ENCODE measurements around the gene DGKB.

DGKB gene

GRCh38 chr7:14414274-14414986 lies 488.1 kb downstream of the DGKB start:
- TF ChIP-seq GATA2 (IDR thresholded peaks at IDR 0.05; ENCODE audit: low read depth, low read length) (no peak), GATA3 (IDR thresholded peaks at IDR 0.05; ENCODE audit: low read depth, low read length) (no peak)

GRCh38 chr7:14407246-14408015 lies 495.1 kb downstream of the DGKB start:
- TF ChIP-seq GATA2 (IDR thresholded peaks at IDR 0.05; ENCODE audit: low read depth, low read length) (no peak), GATA3 (IDR thresholded peaks at IDR 0.05; ENCODE audit: low read depth, low read length) (no peak)

GRCh38 chr7:14403587-14403986 lies 499.0 kb downstream of the DGKB start:
- TF ChIP-seq GATA3 (IDR thresholded peaks at IDR 0.05; ENCODE audit: low read depth, low read length) (no peak), GATA2 (IDR thresholded peaks at IDR 0.05; ENCODE audit: low read depth, low read length) (no peak)

- TF ChIP-seq GATA2 (IDR thresholded peaks at IDR 0.05; ENCODE audit: low read depth, low read length) (no peak), GATA3 (IDR thresholded peaks at IDR 0.05; ENCODE audit: low read depth, low read length) (no peak)
Observed at GRCh38 chr7:14400271-14400670, 502.3 kb downstream of the DGKB start.

GRCh38 chr7:14398526-14398925 lies 504.0 kb downstream of the DGKB start:
- no peak for TF ChIP-seq GATA3 (IDR thresholded peaks at IDR 0.05; ENCODE audit: low read depth, low read length)
- TF ChIP-seq GATA2 (IDR thresholded peaks at IDR 0.05; ENCODE audit: low read depth, low read length) = no peak

- no peak for TF ChIP-seq GATA3 (IDR thresholded peaks at IDR 0.05; ENCODE audit: low read depth, low read length)
- TF ChIP-seq GATA2 (IDR thresholded peaks at IDR 0.05; ENCODE audit: low read depth, low read length) = no peak
Observed at GRCh38 chr7:14395860-14396259, 506.7 kb downstream of the DGKB start.

GRCh38 chr7:14394786-14395185 lies 507.8 kb downstream of the DGKB start:
- TF ChIP-seq GATA3 (IDR thresholded peaks at IDR 0.05; ENCODE audit: low read depth, low read length) (no peak), GATA2 (IDR thresholded peaks at IDR 0.05; ENCODE audit: low read depth, low read length) (no peak)

GRCh38 chr7:14389595-14389994 lies 513.0 kb downstream of the DGKB start:
- no peak for TF ChIP-seq GATA3 (IDR thresholded peaks at IDR 0.05; ENCODE audit: low read depth, low read length)
- TF ChIP-seq GATA2 (IDR thresholded peaks at IDR 0.05; ENCODE audit: low read depth, low read length) = no peak

- TF ChIP-seq GATA3 (IDR thresholded peaks at IDR 0.05; ENCODE audit: low read depth, low read length) (no peak), GATA2 (IDR thresholded peaks at IDR 0.05; ENCODE audit: low read depth, low read length) (no peak)
Observed at GRCh38 chr7:14389181-14389591, 513.4 kb downstream of the DGKB start.

- TF ChIP-seq GATA3 (IDR thresholded peaks at IDR 0.05; ENCODE audit: low read depth, low read length) (no peak), GATA2 (IDR thresholded peaks at IDR 0.05; ENCODE audit: low read depth, low read length) (no peak)
Observed at GRCh38 chr7:14385074-14385473, 517.5 kb downstream of the DGKB start.

- no peak for TF ChIP-seq GATA3 (IDR thresholded peaks at IDR 0.05; ENCODE audit: low read depth, low read length)
Observed at GRCh38 chr7:14381936-14382335, 520.6 kb downstream of the DGKB start.

- TF ChIP-seq GATA2 (IDR thresholded peaks at IDR 0.05; ENCODE audit: low read depth, low read length) (no peak), GATA3 (IDR thresholded peaks at IDR 0.05; ENCODE audit: low read depth, low read length) (no peak)
Observed at GRCh38 chr7:14381306-14381705, 521.2 kb downstream of the DGKB start.

GRCh38 chr7:14380881-14381280 lies 521.7 kb downstream of the DGKB start:
- TF ChIP-seq GATA2 (IDR thresholded peaks at IDR 0.05; ENCODE audit: low read depth, low read length) (no peak), GATA3 (IDR thresholded peaks at IDR 0.05; ENCODE audit: low read depth, low read length) (no peak)

- TF ChIP-seq GATA2 (IDR thresholded peaks at IDR 0.05; ENCODE audit: low read depth, low read length) = no peak
- TF ChIP-seq GATA3 (IDR thresholded peaks at IDR 0.05; ENCODE audit: low read depth, low read length) = no peak
Observed at GRCh38 chr7:14377646-14378266, 524.8 kb downstream of the DGKB start.

- no peak for TF ChIP-seq GATA3 (IDR thresholded peaks at IDR 0.05; ENCODE audit: low read depth, low read length)
- no peak for TF ChIP-seq GATA2 (IDR thresholded peaks at IDR 0.05; ENCODE audit: low read depth, low read length)
Observed at GRCh38 chr7:14376711-14377110, 525.8 kb downstream of the DGKB start.
